T-helper 2 cell treated with Interferon-gamma antibody and Interleukin-4, amounts not matched to agents 5 μg/mL and 100 μg/mL, for 36 hours (primary cell): ENCODE results near the gene TH.
A peak's percentile ranks its signal among the peaks of the same experiment; 100 is the strongest.

Experiments
- DNase-seq: peaks from one replicate; pipeline ENCODE4 v3.0.0; 2021; ENCODE audit warnings: low spot score
- H3K27ac Mint-ChIP-seq: one replicate; pipeline ENCODE4 v1.8.0; 2021; ENCODE audit warnings: mild to moderate bottlenecking, mixed read lengths
- H3K27me3 Mint-ChIP-seq: one replicate; pipeline ENCODE4 v1.8.0; 2021; ENCODE audit warnings: low read depth, mixed read lengths
- H3K36me3 Mint-ChIP-seq: one replicate; pipeline ENCODE4 v1.8.0; 2021; ENCODE audit warnings: low read depth, mixed read lengths
- H3K4me1 Mint-ChIP-seq: one replicate; pipeline ENCODE4 v1.8.0; 2021; ENCODE audit warnings: low read depth, mixed read lengths
- H3K4me3 Mint-ChIP-seq: one replicate; pipeline ENCODE4 v1.8.0; 2022; ENCODE audit warnings: mild to moderate bottlenecking, moderate library complexity, mixed read lengths
- H3K9me3 Mint-ChIP-seq: one replicate; pipeline ENCODE4 v1.8.0; 2021; ENCODE audit warnings: mixed read lengths

The TH gene

DNA sequence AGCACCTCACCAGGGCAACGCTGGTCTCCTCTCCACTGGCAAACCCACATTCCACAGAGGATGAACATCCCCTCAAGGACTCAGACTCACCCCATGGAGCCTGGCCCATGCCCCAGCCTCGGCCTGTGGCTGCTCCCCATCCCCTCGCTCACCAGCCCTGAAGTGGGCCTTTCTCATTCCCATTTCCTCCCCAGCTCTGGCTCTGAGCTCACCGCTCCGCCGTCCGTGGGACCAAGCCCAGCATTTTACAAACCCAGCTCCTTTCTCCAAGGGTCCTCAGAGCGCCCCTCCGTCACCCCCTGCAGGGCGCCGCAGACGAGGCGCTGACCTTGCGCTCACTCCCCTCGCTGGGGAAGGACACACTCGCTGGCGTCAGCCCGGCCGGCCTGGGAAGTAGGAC lies 25.6 kb downstream of the TH start:
- H3K36me3 Mint-ChIP-seq: no peaks in the 10 kb centered on the region
- no peak overlapping the region for H3K27ac Mint-ChIP-seq
- H3K4me3 Mint-ChIP-seq: no peak overlapping the region
- H3K27me3 Mint-ChIP-seq: peaks cover 82% of the 10 kb centered on the region
- H3K9me3 Mint-ChIP-seq: no peaks in the 10 kb centered on the region
- no peak for DNase-seq
- no peaks in the 10 kb centered on the region for H3K4me1 Mint-ChIP-seq

DNA sequence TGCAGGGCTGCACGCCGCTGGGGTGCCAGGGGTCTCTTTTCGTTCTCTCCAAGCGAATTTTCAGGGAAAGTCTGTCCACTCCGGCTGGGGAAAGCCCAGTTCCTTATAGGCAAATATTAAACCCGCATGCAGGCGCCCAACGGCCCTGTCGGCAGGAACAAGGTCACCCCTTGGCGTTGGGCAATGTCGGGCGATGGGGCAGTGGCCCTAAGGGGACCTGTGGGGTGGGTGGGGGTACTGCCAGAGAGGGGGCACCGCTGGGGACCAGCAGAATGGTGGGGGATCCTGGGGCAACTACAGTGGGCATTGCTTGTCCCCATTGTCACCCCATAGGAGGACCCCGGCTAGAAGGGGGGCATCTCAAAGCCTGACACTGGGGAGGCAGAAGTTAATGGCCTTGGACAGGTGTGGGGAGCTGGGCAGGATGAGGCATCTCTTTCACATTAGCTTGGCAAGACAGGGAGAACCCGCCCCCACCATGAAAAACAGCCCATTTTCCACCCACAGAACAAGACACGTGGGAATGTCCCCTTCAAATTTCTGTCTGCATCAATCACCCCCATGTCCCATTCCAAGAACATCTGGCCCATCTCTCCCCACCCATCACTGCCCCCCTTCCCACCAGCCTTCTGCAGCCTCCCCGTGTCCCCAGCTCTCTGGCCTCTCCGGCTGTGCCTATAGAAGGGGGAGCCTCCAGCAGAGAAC lies 26.9 kb downstream of the TH start:
- no peaks in the 10 kb centered on the region for H3K36me3 Mint-ChIP-seq
- H3K4me1 Mint-ChIP-seq: no peaks in the 10 kb centered on the region
- H3K9me3 Mint-ChIP-seq: no peaks in the 10 kb centered on the region
- no peak overlapping the region for H3K4me3 Mint-ChIP-seq
- H3K27me3 Mint-ChIP-seq: peaks cover 76% of the 10 kb centered on the region
- no peak overlapping the region for H3K27ac Mint-ChIP-seq
- no peak for DNase-seq

DNA sequence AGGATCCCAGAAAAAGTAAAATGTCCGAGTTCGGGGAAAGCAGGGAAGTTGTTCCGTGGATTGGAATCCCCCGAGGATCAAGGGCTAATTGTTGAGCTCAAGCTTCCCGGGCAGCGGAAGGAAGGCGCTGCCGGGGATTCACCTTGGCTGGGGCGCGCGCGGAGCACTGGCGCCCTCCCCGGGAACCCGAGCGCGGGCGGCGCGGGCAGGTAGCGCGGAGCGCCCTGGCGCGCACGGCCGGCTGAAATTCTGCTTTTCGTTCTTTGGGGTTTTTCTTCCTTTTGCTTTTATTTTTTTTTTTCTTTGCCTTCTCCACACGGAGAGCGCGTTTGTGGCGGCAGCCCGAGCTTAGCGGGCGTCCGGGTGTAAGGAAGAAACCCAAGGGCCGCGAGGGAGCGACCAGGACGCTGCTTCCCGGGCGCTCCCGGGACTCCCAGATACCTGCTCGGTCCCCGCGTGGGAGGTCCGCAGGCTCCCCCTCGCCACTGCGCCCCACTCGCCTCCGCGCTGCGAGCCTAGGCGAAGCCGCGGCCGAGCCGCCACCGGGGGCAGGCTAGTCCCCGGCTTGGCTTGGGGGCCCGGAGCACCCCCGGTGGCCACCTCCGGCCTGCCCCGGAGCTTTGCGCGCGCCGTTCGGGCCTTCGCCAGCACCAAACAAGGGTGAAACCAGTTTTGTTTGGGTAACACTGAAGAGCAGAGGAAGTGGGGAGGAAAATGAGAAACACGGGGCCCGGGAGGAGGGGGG lies 27.6 kb downstream of the TH start:
- Mint-ChIP-seq H3K9me3 (no peaks in the 10 kb centered on the region), H3K27me3 (peaks cover 73% of the 10 kb centered on the region), H3K27ac (no peak overlapping the region), H3K36me3 (no peaks in the 10 kb centered on the region), H3K4me3 (no peak overlapping the region), H3K4me1 (no peaks in the 10 kb centered on the region)
- DNase-seq: no peak

DNA sequence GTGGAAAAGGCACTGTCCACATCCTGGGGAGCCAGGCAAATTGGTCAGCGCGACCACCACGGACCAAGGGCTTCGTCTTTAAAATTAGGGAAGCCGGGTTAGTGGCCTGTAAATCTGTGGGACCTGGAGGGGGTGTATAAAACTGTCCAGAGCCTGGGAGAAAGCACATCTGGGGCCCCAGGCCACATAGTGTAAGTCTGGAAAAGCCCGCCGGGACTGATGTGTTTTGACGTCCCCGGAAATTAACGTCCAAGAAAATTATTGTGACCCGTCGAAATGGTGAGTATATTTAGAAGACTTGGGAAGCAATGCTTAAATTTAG lies 28.2 kb downstream of the TH start:
- Mint-ChIP-seq H3K27ac (no peak overlapping the region), H3K27me3 (peaks cover 69% of the 10 kb centered on the region), H3K4me3 (no peak overlapping the region), H3K9me3 (no peaks in the 10 kb centered on the region), H3K4me1 (no peaks in the 10 kb centered on the region), H3K36me3 (no peaks in the 10 kb centered on the region)
- DNase-seq: no peak

DNA sequence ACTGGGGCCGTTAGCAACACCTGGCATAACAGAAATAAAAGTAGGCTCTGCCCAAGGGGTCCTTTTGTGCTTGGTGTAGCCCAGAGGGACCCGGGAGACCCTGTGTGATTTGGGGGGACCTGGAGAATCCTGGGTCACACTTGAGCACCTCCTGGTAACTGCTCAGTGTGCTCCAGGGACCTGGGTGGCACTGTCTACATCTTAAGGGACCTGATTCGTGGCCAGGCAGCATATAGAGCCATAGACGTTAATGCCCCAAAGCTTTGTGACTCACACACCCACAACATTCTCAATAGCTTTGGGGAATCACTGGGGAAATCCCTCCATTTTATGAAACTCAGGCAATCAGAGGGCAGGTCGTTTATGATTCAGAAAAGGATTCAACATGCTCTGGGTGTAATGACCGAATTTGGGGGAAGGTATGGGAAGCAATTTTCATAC lies 28.8 kb downstream of the TH start:
- Mint-ChIP-seq H3K27ac (no peak overlapping the region), H3K36me3 (no peaks in the 10 kb centered on the region)

DNA sequence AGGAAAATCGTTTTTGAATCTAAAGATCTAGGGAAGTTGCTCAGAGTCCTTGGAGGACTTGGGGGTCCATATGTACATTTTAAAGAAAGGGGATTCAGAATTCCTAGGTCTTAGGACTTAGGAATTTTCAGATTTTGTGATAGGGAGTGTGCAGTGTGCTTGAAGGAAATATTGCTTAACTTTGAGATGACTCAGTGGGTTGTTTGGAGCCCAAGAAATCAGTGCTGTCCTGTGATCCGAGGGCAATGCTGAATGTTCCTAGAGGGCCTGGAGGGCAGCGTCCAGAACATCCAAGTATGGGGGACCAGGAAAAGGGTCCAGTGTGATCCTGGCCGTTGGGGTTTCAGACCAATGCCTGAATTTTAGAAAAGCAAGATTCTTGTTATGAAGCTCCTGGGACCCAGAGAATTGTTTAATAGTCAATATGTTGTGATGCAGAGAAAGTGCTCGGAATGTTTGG lies 29.3 kb downstream of the TH start:
- no peaks in the 10 kb centered on the region for H3K9me3 Mint-ChIP-seq
- H3K36me3 Mint-ChIP-seq: no peaks in the 10 kb centered on the region
- H3K27ac Mint-ChIP-seq: no peak overlapping the region
- no peak overlapping the region for H3K4me3 Mint-ChIP-seq
- peaks cover 70% of the 10 kb centered on the region for H3K27me3 Mint-ChIP-seq
- no peaks in the 10 kb centered on the region for H3K4me1 Mint-ChIP-seq
- no peak for DNase-seq

More for the DNA sequence above, 28.8 kb downstream of the TH start:
- Mint-ChIP-seq H3K4me1 (no peaks in the 10 kb centered on the region), H3K27me3 (peaks cover 67% of the 10 kb centered on the region), H3K4me3 (no peak overlapping the region), H3K9me3 (no peaks in the 10 kb centered on the region)
- peak; percentile 69 for DNase-seq

DNA sequence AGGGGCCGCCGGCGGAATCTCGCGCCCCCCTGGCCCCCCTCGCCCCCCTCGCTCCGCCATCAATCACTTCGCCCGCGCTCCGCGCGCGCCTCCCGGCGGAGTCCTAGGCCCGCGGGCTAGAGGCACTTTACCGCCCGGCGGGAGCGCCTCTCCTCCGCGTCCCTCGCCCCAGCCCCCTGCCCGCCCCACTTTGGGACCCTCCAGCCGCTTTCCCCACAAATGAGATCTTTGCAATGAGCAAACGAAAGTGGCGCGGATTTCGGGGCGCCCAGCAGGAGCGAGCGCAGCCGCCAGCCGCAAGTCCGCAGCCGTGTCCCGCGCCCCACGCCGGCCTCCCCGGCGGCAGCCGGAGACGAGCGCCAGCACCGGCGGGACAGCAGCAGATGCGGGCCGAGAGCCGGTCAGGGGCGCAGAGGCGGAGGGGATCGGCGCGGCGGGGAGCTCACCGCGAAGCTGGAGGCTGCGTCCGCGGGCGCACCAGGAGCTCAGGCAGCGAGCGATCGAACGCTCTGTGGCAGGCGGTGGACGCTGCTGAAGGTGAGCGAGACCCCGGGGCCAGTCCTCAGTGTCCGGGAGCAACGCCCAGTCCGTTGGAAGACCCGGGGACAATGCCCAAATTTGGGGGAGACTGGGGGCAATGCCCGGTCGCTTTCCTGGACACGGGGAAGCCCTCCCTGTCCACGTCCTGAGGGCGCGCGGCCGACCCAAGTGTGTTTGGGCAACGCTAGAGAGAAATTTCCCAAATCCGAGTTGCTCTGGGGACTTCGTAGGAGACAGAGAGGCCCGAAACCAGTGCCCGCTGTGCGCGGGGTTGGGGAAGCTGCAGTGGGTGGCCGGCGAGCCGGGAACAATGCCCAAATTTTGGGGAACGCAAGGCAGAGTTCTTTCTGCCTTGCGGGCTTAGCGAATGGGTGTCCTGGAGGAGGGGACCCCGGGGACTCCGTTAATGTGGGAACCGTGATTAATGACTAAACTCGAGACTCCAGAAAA lies 30.9 kb downstream of the TH start:
- H3K27me3 Mint-ChIP-seq: peaks cover 69% of the 10 kb centered on the region
- no peak for DNase-seq
- no peaks in the 10 kb centered on the region for H3K36me3 Mint-ChIP-seq
- no peaks in the 10 kb centered on the region for H3K9me3 Mint-ChIP-seq
- H3K4me1 Mint-ChIP-seq: no peaks in the 10 kb centered on the region
- H3K4me3 Mint-ChIP-seq: no peak overlapping the region
- H3K27ac Mint-ChIP-seq: no peak overlapping the region

DNA sequence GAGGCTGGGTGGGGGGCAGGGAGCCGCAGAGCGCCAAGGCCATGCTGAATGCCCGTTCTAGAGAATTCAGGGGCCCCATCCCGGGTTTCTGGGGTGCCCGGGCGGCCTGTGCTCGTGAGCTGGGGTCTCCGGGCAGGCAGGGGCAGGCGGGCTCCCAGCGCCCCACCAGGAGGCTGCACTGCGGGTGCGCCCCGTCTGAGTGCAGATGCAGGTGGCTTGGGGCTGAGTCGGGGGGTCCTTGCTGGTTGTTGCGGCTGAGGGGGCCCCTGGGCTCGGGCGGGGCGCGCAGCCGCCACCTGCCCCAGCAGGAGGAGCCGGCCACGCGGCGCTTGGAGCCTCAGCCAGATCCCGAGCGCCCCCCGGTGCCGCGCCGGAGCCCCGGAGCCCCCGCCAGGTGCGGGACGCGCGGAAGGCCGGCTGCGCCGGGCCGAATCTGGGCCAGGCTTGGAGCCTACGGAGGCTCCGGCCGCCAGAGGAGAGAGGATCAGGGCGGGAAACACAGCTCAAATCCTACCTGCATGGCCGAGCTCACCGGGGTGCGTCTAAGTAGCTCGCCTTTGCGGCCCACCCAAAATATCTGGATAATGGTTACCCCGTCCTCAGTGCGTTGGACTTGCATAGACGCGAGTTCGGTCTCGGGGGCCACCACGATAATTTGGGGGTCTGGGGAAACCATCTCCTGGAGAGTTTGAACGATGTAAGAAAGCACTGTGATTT lies 31.8 kb downstream of the TH start:
- no peak for DNase-seq
- Mint-ChIP-seq H3K36me3 (no peaks in the 10 kb centered on the region), H3K27ac (no peak overlapping the region), H3K4me3 (no peak overlapping the region), H3K27me3 (peaks cover 63% of the 10 kb centered on the region), H3K4me1 (no peaks in the 10 kb centered on the region), H3K9me3 (no peaks in the 10 kb centered on the region)

DNA sequence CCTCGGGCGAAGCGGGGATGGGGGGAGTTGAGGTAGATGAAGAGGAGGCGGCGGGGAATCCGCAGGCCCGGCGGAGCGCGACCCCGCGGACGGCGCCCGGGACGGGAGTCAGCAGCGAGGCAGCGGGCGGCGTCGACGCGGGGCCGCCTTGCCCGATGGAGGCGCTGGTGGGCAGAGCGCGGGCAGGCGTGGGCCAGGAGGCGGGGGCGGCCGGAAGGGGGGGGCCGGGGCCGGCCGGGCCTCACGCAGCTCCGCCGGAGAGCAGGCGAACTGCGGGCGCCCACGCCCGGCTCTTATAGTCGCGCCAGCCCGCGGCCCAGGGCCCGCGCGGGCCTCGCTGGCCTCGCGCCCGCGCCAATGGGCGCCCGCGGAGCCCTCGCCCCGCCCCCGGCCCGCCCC lies 32.5 kb downstream of the TH start, which contains the start of gene IGF2:
IGF2 (minus strand) TSS at position 267 of the 399 bp plus-strand sequence. CDS start 3,866 bp downstream, outside the sequence.
- no peaks in the 10 kb centered on the region for H3K9me3 Mint-ChIP-seq
- no peaks in the 10 kb centered on the region for H3K4me1 Mint-ChIP-seq
- no peak for DNase-seq
- H3K36me3 Mint-ChIP-seq: no peaks in the 10 kb centered on the region
- no peak within 1 kb of the TSS for H3K4me3 Mint-ChIP-seq
- H3K27me3 Mint-ChIP-seq: peaks cover 58% of the 10 kb centered on the region
- H3K27ac Mint-ChIP-seq: peak within 1 kb of the TSS; percentile 52

DNA sequence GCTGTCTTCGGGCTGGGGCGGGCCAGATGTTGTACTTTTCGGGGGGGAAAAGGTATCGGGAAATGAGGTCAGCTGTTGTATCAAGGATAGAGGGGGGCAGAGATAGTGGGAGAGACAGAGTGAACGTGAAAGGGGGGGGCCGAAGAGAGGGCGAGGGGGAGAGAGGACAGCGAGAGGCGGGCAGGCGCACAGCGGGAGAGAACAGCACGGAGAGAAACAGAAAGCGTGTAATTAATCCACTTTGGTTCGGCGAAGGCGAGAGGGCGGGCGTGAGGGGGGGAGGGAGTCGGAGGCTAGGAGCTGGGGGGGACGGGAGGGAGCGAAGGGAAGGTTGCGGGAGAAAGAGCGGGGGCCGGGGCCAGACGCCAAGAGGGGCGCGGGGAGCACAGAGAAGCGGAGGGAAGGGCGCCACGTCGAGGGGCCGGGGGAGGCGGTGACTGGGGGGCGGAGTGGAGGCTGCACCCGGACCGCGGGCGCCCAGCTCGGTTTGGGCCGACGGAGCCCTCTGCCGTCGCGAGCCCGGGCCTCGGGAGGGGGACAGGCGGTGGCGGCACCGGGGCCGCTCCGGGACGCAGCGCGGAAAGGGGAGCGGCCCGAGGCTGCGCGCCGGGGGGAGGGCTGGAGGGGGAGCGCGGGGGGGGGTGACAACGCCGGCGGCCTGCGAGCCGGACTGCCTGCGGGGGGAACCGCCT lies 33.0 kb downstream of the TH start:
- no peak for DNase-seq
- Mint-ChIP-seq H3K36me3 (no peaks in the 10 kb centered on the region), H3K9me3 (no peaks in the 10 kb centered on the region), H3K4me1 (no peaks in the 10 kb centered on the region), H3K4me3 (no peak overlapping the region), H3K27ac (peak overlapping the region; percentile 52), H3K27me3 (peaks cover 57% of the 10 kb centered on the region)

DNA sequence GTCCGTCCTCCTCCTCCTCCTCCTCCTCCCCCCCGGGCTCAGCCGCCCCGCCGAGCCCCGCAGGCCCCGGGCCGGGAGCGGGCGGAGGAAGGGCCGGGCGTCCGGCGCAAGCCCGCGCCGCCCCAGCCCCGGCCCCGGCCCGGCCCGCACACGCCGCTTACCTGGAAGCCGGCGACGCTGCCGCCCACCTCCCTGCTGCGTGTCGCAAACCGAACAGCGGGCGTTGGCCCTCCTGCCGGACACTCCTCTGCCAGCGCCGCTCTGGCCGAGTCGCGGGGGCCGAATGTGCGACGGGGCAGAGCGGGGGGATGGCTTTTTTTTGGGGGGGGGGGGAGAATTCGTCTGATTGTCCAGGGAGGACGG lies 33.6 kb downstream of the TH start:
- Mint-ChIP-seq H3K27me3 (peaks cover 52% of the 10 kb centered on the region), H3K4me3 (no peak overlapping the region), H3K9me3 (no peaks in the 10 kb centered on the region)

DNA sequence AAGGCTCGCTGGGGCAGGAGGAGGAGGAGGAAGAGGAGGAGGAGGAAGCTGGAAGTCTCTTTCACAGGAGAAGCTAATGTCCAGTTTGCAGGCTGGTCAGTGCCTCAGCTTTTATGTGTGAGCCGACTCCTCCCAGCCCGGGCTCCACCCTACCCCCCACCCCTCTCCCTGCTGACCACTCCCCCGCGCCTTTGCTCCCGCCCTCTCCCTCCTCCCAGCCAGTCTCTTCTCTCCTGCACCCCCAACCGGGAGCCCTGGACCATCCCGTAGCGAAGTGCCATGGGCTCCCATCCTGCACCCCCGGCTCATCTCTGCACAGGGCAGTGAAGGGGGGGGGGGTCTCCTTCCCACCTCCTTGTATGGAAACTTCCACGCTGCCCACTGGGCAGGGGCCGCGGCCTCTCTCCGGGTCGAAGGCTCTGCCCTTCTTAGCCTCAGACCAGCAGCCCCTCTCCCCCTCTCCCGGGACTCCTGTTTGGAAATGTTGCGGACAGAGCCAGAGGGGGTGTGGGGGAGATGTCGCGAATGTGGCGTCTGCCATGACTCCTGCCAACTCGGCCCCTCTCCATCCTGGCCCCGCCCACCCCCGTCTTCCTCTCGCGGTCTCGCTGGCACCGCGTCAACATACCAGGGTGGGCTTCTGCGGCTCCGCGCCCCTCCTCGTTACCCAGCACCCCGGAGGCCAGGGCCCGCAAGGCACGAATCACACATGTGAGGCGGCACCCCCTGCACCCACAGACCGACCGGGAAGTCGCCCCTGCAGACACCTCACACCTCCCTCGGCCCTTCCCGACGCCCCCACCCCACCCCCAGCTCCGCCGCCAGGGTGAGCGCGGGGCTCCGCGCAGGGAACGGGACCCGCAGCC lies 34.2 kb downstream of the TH start:
- Mint-ChIP-seq H3K9me3 (no peaks in the 10 kb centered on the region), H3K36me3 (no peaks in the 10 kb centered on the region), H3K27ac (no peak overlapping the region), H3K4me3 (no peak overlapping the region), H3K27me3 (peaks cover 49% of the 10 kb centered on the region), H3K4me1 (no peaks in the 10 kb centered on the region)
- no peak for DNase-seq

More for the DNA sequence above, 33.6 kb downstream of the TH start:
- H3K4me1 Mint-ChIP-seq: no peaks in the 10 kb centered on the region
- DNase-seq: no peak
- H3K27ac Mint-ChIP-seq: no peak overlapping the region
- no peaks in the 10 kb centered on the region for H3K36me3 Mint-ChIP-seq
